ENCODE results near the gene EIF2AK2.

EIF2AK2 gene

DNA sequence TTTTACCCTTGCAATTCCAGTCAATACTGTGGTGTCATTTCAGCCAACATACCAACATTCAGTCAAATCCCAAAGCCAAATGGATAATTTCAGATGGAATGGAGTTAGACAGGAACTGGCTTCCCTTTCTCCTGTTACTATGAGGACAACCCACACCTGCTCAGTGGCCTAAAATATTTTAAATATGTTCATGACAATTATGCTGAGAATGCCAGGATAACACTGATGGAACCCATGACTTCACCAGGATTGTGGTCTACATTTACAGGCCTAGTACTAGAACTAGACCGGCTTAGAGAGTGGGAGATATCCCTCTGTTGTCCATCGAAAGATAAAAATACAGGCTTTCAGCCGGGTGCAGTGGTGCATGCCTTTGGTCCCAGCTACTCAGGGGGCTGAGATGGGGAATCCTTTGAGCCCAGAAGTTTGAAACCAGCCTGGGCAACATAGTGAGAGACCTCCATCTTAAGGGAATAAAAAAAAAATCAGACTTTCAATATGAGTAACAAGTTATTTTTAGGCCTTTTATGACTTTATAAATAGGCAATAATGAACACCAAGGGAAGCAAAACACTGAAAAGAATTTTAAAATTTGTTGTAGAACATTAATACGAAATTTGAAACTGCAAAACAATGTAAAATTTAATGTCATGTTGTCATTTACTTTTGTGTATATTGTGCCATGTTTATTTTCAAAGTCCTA, 58.2 kb downstream of the EIF2AK2 start:
- DNase-seq, result no peak

DNA sequence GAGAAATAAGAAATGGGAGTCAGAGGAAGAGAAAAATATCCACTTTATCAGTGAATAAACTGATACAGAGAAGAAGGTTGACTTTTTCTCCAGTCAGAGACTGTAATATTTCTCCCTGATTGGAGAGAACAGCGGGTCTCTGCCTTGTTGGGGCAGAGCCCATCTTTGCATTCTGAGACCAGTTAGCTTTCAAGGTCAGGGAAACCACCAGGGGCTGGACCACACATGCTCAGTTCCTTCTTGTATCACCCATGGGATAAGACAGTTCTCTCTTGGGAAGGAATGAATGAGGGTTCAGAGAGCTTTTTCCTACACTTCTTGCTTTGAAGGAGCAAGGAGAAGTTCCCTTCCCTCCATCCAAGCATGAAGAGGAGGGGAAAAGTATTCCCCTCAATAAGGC, 60.2 kb downstream of the EIF2AK2 start:
- no peak for DNase-seq

GRCh38 chr2:37091873-37092272, 64.9 kb downstream of the EIF2AK2 start:
- DNase-seq, result no peak

GRCh38 chr2:37090019-37090477, 66.7 kb downstream of the EIF2AK2 start:
- DNase-seq, result no peak

DNA sequence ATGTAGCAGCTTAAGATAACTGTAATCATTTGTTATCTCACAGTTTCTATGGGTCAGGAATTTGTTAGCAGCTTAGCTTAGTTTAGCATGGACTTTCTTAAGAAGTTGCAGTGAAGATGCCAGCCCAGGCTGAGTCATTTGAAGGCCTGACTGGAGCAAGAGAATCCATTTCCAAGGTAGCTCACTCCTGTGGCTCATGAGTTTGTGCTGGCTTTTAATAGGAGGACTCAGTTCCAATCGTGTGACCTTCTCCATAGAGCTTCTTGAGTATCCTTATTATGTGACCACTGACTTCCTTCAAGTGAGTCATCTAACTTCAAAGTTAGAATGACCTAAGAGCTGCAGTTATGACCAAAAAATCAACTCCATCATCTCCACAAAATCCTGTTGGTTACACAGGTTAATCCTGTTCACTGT, 71.0 kb downstream of the EIF2AK2 start:
- no peak for DNase-seq

GRCh38 chr2:37084797-37085196, 72.0 kb downstream of the EIF2AK2 start:
- DNase-seq, result no peak

DNA sequence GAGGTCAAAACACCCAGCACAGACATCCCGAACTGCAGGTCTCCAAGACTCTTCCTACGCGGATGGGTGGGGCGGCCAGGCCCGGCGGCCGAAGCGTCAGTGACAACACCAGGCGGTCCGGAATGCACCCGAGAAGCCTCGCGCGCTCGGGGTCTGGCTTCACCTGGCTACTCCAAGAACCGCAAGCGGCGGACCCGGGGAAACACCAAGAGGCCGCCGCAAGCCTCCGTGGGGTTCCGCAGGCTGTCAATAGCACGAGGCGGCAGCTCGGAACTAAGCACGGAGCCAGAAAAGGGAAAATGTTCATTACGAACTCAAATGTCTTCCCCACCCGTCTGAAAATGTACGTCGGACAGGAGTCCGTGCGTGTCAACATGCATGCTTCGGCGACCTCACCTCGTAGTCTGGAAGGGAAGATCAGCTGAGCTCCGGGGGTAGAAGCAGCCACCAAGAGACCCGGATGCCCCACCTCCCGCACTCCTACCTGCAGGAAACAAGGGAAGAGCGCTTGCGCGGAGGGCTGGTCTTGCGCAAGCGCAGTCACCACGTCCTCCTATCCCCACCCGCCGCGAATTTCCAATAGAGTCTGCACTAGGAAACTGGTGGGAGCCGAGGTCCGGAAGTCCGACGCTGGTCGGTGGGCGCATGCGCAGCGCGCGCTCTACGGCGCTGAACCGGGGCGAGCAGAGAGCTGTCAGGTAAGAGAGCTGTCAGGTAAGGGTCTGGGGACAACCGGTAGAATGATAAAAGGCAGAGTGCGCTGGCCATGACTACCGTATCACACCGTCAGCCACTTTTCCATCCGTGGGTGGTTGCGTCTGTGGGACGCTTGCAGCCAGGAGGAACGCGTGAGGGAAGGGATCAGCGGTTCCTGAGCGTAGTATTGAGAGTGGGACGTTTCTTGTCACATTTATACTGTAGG, 72.6 kb downstream of the EIF2AK2 start, which contains the start of the genes GPATCH11 and HEATR5B:
GPATCH11 (plus strand) TSS at position 646 of the 922 bp plus-strand sequence. CDS start 3,864 bp downstream, outside the sequence.
HEATR5B (minus strand) TSS at position 500 of the 922 bp plus-strand sequence. CDS start 958 bp downstream, outside the sequence.
- DNase-seq, result peak; percentile 84

DNA sequence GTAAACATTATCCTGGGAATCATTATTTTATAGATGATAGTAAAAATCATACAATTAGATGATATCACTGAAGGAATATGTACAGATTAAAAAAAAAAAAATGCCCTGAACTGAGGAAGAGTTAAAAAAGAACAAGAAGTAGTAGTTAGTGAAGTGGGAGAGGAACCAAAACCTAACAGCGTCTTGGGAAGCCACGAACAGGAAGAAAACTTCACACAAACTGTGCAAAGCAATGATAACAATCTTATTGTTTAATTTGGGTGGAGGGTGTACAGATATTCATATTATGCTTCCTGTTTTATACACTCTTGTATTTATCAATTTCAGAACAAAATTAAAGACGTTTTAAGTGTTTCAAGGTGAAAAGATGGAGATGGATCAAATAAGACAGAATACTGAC, 76.1 kb downstream of the EIF2AK2 start:
- no peak for DNase-seq

DNA sequence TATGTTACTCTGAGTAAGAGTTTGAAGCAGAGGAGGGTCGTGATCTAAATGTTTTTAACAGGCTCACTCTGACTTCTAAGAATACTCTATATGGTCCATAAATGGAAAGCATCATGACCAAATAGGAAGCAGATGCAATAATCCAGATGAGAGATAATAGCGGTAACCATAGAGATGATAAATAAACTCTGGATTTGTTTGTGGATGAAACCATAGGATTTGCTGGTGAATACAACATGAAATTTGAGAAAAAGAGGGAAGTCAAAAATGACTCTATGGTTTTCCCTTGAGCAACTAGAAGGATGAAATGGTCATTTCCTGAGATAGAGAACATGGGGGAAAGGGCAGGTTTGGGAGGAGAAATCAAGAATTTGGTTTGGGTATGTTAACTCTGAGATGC, 76.5 kb downstream of the EIF2AK2 start:
- DNase-seq, result no peak

- no peak for DNase-seq
Measured at GRCh38 chr2:37070931-37071330, 85.8 kb downstream of the EIF2AK2 start.

DNA sequence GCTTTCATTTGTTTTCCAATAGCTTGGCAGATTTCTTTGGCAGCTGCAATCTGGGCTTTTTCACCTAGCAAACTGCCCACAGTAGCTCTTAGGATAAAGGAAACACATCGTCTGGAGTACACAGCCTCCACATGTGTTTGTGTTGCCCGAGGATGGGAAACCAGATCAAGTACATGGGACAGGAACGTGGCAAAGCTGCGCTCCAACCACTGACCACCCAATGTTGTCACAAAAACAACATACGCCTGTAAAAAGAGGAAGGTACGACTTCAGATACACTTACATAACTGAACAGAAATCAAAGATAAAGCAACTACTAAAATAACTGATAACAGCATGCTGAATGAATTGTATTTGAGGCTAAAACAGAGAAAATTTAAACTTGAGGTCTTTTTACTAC, 88.1 kb downstream of the EIF2AK2 start:
- no peak for DNase-seq

- no peak for DNase-seq
Measured at GRCh38 chr2:37061776-37062175, 95.0 kb downstream of the EIF2AK2 start.

GRCh38 chr2:37061013-37061711, 95.6 kb downstream of the EIF2AK2 start:
- no peak for DNase-seq

GRCh38 chr2:37060446-37060845, 96.3 kb downstream of the EIF2AK2 start:
- DNase-seq, result no peak

DNA sequence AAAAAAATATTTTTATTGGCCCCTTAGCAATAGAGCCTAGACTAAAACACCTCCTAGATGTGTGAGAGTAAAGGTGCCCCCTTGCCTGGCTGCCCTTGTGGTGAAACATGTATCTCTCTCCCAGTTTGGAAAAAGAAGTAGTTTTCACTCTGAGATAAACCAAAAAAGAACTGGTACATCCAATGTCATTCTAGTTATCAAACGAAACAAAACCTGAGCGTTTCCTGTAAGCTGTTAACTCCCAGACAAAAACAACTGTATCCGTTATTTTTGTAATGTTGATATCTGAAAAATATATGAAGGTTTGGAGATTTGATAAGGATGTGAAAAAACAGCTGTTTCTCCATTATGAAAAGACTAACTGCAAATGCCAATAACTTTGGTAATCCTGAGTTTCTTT, 96.9 kb downstream of the EIF2AK2 start:
- no peak for DNase-seq

GRCh38 chr2:37052600-37053332, 104.0 kb downstream of the EIF2AK2 start:
- DNase-seq, result no peak

All from T-helper 9 cell (primary cell).